A549 (cell line): Measurements from ENCODE around the gene GKN1. TPM values are rescaled to one million over a fixed set of nuclear protein-coding genes. Genes with fewer than 3 reads are reported as not detected.
A peak's percentile ranks its signal among the peaks of the same experiment; 100 is the strongest.

Experiments used
- ATAC-seq, 2 experiments: fragments of 200-7000 bp in 1 of 2; fragments of >200 bp in 1 of 2; cut with Nextera tagmentation in 1 of 2; cut with Tn5 transposase in 1 of 2; 3 replicates each; pipeline versions ENCODE4 v1.8.0 to v1.9.1; 2018 to 2020; ENCODE audit warnings: mild to moderate bottlenecking in 1 of 2, moderate library complexity in 1 of 2
- CTCF ChIA-PET: fragments of 300-600 bp; sonication (Branson Sonifier 250); formaldehyde crosslinking; extraction: SDS; loops from one replicate; lab custom pipeline; 2021; ENCODE audit warnings: antibody characterized with exemption, inconsistent platforms; lab: Yijun Ruan, JAX
- POLR2A ChIA-PET: fragments of 350-600 bp; formaldehyde crosslinking; extraction: SDS; loops from one replicate; lab custom pipeline; 2021; ENCODE audit warnings: antibody characterized with exemption, inconsistent platforms; lab: Yijun Ruan, JAX
- DNase-seq, 2 experiments: peaks; one replicate each; pipeline versions ENCODE4 v3.0.0 to v3.0.0-alpha.2; 2011 to 2016; ENCODE audit warnings: low read depth in 1 of 2, low spot score in 1 of 2
- FAIRE-seq: peaks from 2 replicates; lab custom pipeline; 2011; peaks lifted over from hg19 to GRCh38; lab: Jason Lieb, UNC
- H3K27ac ChIP-seq, 2 experiments: fragments of >200 bp; sonication (Bioruptor Twin); formaldehyde crosslinking; 3 replicates each; pipeline ENCODE4 v1.5.1; 2016 to 2017
- H3K4me1 ChIP-seq: fragments of >200 bp; sonication (Bioruptor Twin); formaldehyde crosslinking; 3 replicates; pipeline ENCODE4 v1.6.1; 2016
- H3K4me2 ChIP-seq: fragments of >200 bp; sonication (Bioruptor Twin); formaldehyde crosslinking; 3 replicates; pipeline ENCODE4 v1.6.1; 2016
- H3K4me3 ChIP-seq: fragments of >200 bp; sonication (Bioruptor Twin); formaldehyde crosslinking; 3 replicates; pipeline ENCODE4 v1.5.1; 2016
- H3K9me3 ChIP-seq: fragments of >200 bp; sonication (Bioruptor Twin); formaldehyde crosslinking; 3 replicates; pipeline ENCODE4 v1.6.1; 2016
- CHD4 ChIP-seq: fragments of 200-600 bp; sonication (generic); IDR thresholded peaks from 2 replicates; pipeline ENCODE4 v1.6.1; 2016; ENCODE audit warnings: antibody characterized with exemption, mild to moderate bottlenecking, borderline replicate concordance
- E2F6 ChIP-seq: IDR thresholded peaks from 2 replicates; pipeline ENCODE4 v1.6.1; 2012; ENCODE audit warnings: low read depth, borderline replicate concordance
- EHF ChIP-seq: fragments of 250-450 bp; sonication (Bioruptor Pico); IDR thresholded peaks from 2 replicates; pipeline ENCODE4 v1.5.0; 2020; ENCODE audit warnings: mild to moderate bottlenecking
- EHMT2 ChIP-seq: fragments of 200-600 bp; sonication (generic); IDR thresholded peaks from 2 replicates; pipeline ENCODE4 v1.6.1; 2016; ENCODE audit warnings: antibody characterized with exemption, low read depth, mild to moderate bottlenecking, moderate library complexity
- ELK1 ChIP-seq: fragments of 150-350 bp; IDR thresholded peaks from 2 replicates; pipeline ENCODE4 v1.6.1; 2014; ENCODE audit warnings: low read depth, mild to moderate bottlenecking, low read length
- GATA3 ChIP-seq: IDR thresholded peaks from 2 replicates; pipeline ENCODE4 v1.6.1; 2012; ENCODE audit warnings: borderline replicate concordance
- HDAC2 ChIP-seq: fragments of 200-600 bp; sonication (generic); IDR thresholded peaks from 2 replicates; pipeline ENCODE4 v1.6.1; 2016
- HEYL ChIP-seq: fragments of 250-450 bp; sonication (Bioruptor Pico); IDR thresholded peaks from 2 replicates; pipeline ENCODE4 v1.8.0; 2021; ENCODE audit warnings: mild to moderate bottlenecking, moderate library complexity
- HOXA7 ChIP-seq: fragments of 250-450 bp; sonication (Bioruptor Pico); IDR thresholded peaks from 2 replicates; pipeline ENCODE4 v1.5.0; 2020; ENCODE audit warnings: mild to moderate bottlenecking, moderate library complexity
- HOXB13 ChIP-seq: fragments of 250-450 bp; sonication (Bioruptor Pico); IDR thresholded peaks from 2 replicates; pipeline ENCODE4 v1.5.0; 2020; ENCODE audit warnings: low read depth, mild to moderate bottlenecking, moderate library complexity
- KDM5A ChIP-seq: fragments of 200-600 bp; sonication (generic); IDR thresholded peaks from 2 replicates; pipeline ENCODE4 v1.6.1; 2016; ENCODE audit warnings: antibody characterized with exemption, mild to moderate bottlenecking
- MAZ ChIP-seq: fragments of 150-350 bp; IDR thresholded peaks from 2 replicates; pipeline ENCODE4 v1.6.1; 2014; ENCODE audit warnings: antibody characterized with exemption, low read depth, low read length, borderline replicate concordance
- NFE2L2 ChIP-seq: fragments of 150-350 bp; conservative IDR thresholded peaks from 2 replicates; pipeline ENCODE4 v1.6.1; 2014; ENCODE audit warnings: low read length
- NPAS2 ChIP-seq: fragments of 250-450 bp; sonication (Bioruptor Pico); IDR thresholded peaks from 2 replicates; pipeline ENCODE4 v1.8.0; 2022; ENCODE audit warnings: mild to moderate bottlenecking, moderate library complexity, borderline replicate concordance
- PHF8 ChIP-seq: fragments of 200-600 bp; sonication (generic); IDR thresholded peaks from 2 replicates; pipeline ENCODE4 v1.6.1; 2016; ENCODE audit warnings: low read depth, mild to moderate bottlenecking, antibody characterized with exemption, moderate library complexity, borderline replicate concordance
- POLR2AphosphoS2 ChIP-seq: conservative IDR thresholded peaks from 2 replicates; pipeline ENCODE4 v1.6.1; 2012; ENCODE audit warnings: low read length, improper control_type of control experiment, inconsistent platforms
- RCOR1 ChIP-seq: fragments of 150-350 bp; IDR thresholded peaks from 2 replicates; pipeline ENCODE4 v1.6.1; 2014; ENCODE audit warnings: antibody characterized with exemption, low read length, low read depth
- REST ChIP-seq: fragments of 200-600 bp; sonication (generic); IDR thresholded peaks from 2 replicates; pipeline ENCODE4 v1.6.1; 2016; ENCODE audit warnings: antibody characterized with exemption, mild to moderate bottlenecking, moderate library complexity
- SREBF2 ChIP-seq: fragments of 450-650 bp; IDR thresholded peaks from 2 replicates; pipeline ENCODE4 v1.6.1; 2014; ENCODE audit warnings: mild to moderate bottlenecking, moderate library complexity
- TFCP2L1 ChIP-seq: fragments of 250-450 bp; sonication (Bioruptor Pico); IDR thresholded peaks from 2 replicates; pipeline ENCODE4 v1.5.0; 2021; ENCODE audit warnings: mild to moderate bottlenecking
- TP53 ChIP-seq: fragments of 250-450 bp; sonication (Bioruptor Pico); IDR thresholded peaks from 2 replicates; pipeline ENCODE4 v1.5.0; 2021; ENCODE audit warnings: mild to moderate bottlenecking, moderate library complexity
- ZSCAN20 ChIP-seq: fragments of 250-450 bp; sonication (Bioruptor Pico); IDR thresholded peaks from 2 replicates; pipeline ENCODE4 v1.8.0; 2022; ENCODE audit warnings: mild to moderate bottlenecking, moderate library complexity
- WGBS: methylation state at CpG from one replicate; pipeline ENCODE4 v1.1.6; 2017; ENCODE audit errors: missing lambda C conversion rate; 5-methylcytosine and 5-hydroxymethylcytosine counted together
- polyA plus RNA-seq, 4 experiments: library from polyadenylated mRNA; depleted of rRNA in 3 of 4; stranded (reverse); fragments of >200 nt; fragmentation: RNase III in 1 of 4; extraction: RNeasy Plus Mini Kit Qiagen cat#74134 plus additional on column Dnase treatment in 1 of 4; gene quantifications; 2 replicates in 3 of 4; 3 replicates in 1 of 4; pipeline ENCODE4 v1.2.3, GENCODE V29; 2011 to 2017
- TF ChIP-seq, protein P1 (sequence below): fragments of >200 bp; sonication (Bioruptor Twin); formaldehyde crosslinking; IDR thresholded peaks from 2 replicates; pipeline ENCODE4 v1.6.1; 2016
- TF ChIP-seq, protein P2 (sequence below): IDR thresholded peaks from 2 replicates; pipeline ENCODE4 v1.6.1; 2012

GKN1 gene
- polyA plus RNA-seq, 2 of the 4 experiments (the other 2 are of a cell fraction): 0.35 to 0.45 TPM

GRCh38 chr2:68968221-68968620, 6.2 kb upstream of the GKN1 start:
- Histone ChIP-seq H3K4me2 (no peak overlapping the region), H3K4me3 (no peak overlapping the region), H3K27ac (peak overlapping the region; percentile 83 to 90), H3K4me1 (peaks cover 41% of the 10 kb centered on the region), H3K9me3 (peaks cover 6% of the 10 kb centered on the region; the same call in 2 of the 3 replicates)
- 86% methylated on average over 1 of the region's 1 CpG for WGBS
- ChIA-PET CTCF (interaction anchor here (0.7 to 4.0 kb wide), 4 partner anchors 25 to 504 kb away, joined by 3 to 16 read pairs (median 4); partner anchors contain the start of gene ANTXR1), POLR2A (no interaction called here)
- DNase-seq (no peak), ATAC-seq (no peak), FAIRE-seq (no peak)
- TF ChIP-seq TFCP2L1 (CRISPR knock-in tag) (no peak), ZSCAN20 (CRISPR knock-in tag) (no peak), HEYL (CRISPR knock-in tag) (no peak), EHF (CRISPR knock-in tag) (no peak), REST (no peak), SREBF2 (no peak)
- TF ChIP-seq, protein P1, sequence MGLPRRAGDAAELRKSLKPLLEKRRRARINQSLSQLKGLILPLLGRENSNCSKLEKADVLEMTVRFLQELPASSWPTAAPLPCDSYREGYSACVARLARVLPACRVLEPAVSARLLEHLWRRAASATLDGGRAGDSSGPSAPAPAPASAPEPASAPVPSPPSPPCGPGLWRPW: no peak
- TF ChIP-seq, protein P2, sequence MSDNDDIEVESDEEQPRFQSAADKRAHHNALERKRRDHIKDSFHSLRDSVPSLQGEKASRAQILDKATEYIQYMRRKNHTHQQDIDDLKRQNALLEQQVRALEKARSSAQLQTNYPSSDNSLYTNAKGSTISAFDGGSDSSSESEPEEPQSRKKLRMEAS: no peak

DNA sequence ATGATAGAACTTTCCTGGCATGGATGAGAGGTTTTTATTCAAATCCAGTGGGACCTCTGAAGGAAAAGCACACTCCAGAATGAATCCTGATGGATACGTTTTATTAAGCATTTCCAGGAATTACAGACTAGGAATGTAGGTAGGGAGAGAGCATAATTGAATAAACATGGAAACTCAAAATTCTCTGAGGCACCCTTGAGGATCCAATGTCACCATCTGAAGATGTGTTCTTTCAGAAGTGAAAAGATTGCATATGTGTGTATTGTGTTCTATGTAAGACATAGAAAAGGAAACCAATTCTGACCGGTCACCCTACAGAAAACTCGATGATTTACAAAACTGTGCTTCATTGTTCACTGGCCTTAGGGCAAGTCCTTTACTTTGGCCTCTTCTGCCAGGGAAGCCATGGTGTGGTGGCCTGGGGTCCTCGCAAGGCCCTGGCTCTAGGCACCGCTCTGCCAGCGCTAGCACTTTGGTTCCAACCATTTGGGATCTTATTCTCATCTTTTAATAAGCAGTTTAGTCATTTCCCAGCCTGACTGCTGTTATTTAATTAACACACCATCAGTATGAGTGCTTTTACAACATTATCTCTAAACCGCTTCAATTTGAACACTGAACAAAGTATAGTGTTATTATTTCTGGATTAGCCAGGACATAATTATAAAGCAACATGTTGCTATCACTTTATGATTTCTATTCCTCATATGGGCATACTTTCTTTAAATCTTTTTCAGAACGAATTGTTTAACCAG, 4.5 kb upstream of the GKN1 start:
- POLR2A ChIA-PET: no interaction called here
- TF ChIP-seq CHD4 (no peak), NPAS2 (CRISPR knock-in tag) (no peak), POLR2AphosphoS2 (no peak), MAZ (no peak), KDM5A (no peak), HOXB13 (no peak), EHF (CRISPR knock-in tag) (no peak), NFE2L2 (no peak), ELK1 (no peak), TP53 (CRISPR knock-in tag) (no peak), HDAC2 (no peak), GATA3 (no peak), RCOR1 (no peak), E2F6 (no peak), HOXA7 (no peak), PHF8 (no peak), EHMT2 (no peak)
- TF ChIP-seq, protein P1: no peak
- TF ChIP-seq, all 56 proteins: peak for 0
- ATAC-seq: no peak
- WGBS: 86% methylated on average over 8 of the region's 8 CpGs
- peak overlapping the region; percentile 83 to 90 for H3K27ac ChIP-seq
- CTCF ChIA-PET: interaction anchor here (4.0 kb wide), 1 partner anchor 26 kb away, joined by 16 read pairs; no protein-coding TSS in a partner anchor
- no peak for DNase-seq
- H3K9me3 ChIP-seq: no peaks in the 10 kb centered on the region
- no peak for FAIRE-seq
- H3K4me2 ChIP-seq: peak overlapping the region; percentile 57; the same call in 1 of the 3 replicates
- H3K4me1 ChIP-seq: peaks cover 56% of the 10 kb centered on the region
- H3K4me3 ChIP-seq: no peak overlapping the region
